Measurements from ENCODE around the gene DBNL.
A peak's percentile ranks its signal among the peaks of the same experiment; 100 is the strongest.

The DBNL gene

DNA sequence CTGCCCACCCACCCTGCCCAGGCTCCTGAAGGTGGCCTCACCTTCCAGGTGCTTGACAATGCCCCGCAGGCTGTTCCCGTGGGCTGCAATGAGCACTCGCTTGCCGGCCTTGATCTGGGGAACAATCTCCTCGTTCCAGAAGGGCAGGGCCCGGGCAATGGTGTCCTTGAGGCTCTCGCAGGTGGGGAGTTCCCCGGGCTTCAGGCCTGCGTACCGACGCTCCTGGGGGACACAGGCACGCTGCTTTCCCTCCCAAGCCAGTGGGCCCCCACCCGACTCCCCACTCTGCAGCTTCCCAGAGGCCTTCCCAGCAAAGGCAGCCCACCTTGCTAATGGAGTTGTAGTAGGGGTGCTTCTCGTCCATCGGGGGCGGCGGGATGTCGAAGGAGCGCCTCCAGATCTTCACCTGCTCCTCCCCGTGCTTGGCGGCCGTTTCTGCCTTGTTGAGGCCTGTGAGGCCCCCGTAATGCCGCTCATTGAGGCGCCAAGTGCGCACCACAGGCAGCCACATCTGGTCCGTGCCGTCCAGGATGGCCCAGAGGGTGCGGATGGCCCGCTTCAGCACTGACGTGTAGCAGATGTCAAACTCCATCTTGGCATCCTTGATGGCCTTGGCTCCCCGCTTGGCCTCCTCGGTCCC lies 20.4 kb downstream of the DBNL start:
- H3K27me3 Mint-ChIP-seq (ENCODE audit: low read depth, poor library complexity): no peaks in the 10 kb centered on the region
- no peak overlapping the region for H3K27ac Mint-ChIP-seq
- no peak overlapping the region for H3K4me3 Mint-ChIP-seq
- peaks cover 53% of the 10 kb centered on the region for H3K4me1 Mint-ChIP-seq
- H3K9me3 Mint-ChIP-seq: no peaks in the 10 kb centered on the region
- DNase-seq: no peak
- H3K36me3 Mint-ChIP-seq (ENCODE audit: low read depth): peaks cover 4% of the 10 kb centered on the region
- TF ChIP-seq, protein P1, sequence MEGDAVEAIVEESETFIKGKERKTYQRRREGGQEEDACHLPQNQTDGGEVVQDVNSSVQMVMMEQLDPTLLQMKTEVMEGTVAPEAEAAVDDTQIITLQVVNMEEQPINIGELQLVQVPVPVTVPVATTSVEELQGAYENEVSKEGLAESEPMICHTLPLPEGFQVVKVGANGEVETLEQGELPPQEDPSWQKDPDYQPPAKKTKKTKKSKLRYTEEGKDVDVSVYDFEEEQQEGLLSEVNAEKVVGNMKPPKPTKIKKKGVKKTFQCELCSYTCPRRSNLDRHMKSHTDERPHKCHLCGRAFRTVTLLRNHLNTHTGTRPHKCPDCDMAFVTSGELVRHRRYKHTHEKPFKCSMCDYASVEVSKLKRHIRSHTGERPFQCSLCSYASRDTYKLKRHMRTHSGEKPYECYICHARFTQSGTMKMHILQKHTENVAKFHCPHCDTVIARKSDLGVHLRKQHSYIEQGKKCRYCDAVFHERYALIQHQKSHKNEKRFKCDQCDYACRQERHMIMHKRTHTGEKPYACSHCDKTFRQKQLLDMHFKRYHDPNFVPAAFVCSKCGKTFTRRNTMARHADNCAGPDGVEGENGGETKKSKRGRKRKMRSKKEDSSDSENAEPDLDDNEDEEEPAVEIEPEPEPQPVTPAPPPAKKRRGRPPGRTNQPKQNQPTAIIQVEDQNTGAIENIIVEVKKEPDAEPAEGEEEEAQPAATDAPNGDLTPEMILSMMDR (IDR thresholded peaks at IDR 0.05): no peak

DNA sequence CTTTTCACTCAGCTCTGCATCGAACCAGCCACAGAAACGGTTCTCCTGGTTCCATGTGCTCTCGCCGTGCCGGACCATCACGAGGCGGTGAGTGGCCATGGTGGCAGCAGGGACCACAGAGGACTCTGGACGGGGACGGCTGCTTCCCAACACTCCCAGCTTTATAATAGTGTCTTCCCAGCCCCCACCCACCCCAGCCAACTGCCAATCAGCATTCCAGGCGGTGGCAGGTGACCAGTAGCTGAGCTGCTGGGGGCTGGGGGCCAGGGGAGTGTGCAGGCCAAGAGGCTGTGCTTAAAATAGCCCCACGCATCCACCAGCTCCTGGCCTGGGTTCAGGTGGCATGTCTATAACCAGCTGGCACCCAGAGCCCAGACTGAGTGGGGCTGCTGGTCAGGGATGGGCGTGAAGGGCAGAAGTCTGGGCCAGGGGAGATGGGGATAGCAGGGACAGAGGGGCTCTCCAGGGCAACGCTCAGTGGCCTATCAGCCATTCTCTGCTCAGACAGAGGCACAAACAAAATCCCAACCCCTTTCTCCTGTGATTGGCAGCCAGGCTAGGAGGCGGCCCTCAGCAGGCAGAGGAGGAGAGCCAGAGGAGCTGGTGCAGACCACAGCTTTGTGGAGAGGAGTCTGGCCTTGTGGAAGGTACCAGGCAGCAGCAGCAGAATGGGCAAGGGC lies 21.1 kb downstream of the DBNL start, which contains the start of gene PGAM2:
Gene PGAM2, minus strand, starts transcription at position 137 of the 680 bp plus-strand sequence. Its CDS starts 38 bp downstream, at position 99.
- Mint-ChIP-seq H3K27ac (peak within 1 kb of the TSS; percentile 89), H3K36me3 (ENCODE audit: low read depth) (peaks cover 4% of the 10 kb centered on the region), H3K9me3 (no peaks in the 10 kb centered on the region), H3K4me3 (no peak within 1 kb of the TSS), H3K27me3 (ENCODE audit: low read depth, poor library complexity) (no peaks in the 10 kb centered on the region), H3K4me1 (peaks cover 53% of the 10 kb centered on the region)
- TF ChIP-seq, protein P1 (IDR thresholded peaks at IDR 0.05): no peak
- DNase-seq: no peak

DNA sequence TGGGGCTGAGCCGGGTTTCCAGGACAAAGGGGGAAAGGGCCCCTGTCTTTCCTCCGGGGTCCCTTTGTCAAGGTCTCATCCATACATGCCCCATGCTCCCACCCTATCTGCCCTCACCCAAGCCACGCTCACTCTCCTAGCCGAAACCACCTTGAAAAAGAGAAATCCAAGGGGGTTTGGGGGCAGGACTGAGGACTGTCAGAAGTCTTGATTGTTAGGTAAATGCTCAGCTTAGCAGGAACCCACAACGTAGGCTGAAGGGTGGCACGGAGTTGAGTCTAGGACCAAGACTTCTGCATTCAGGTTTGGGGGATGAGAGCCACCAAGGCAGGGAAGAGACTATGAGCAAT lies 21.6 kb downstream of the DBNL start:
- DNase-seq: no peak
- H3K27ac Mint-ChIP-seq: peak overlapping the region; percentile 89
- H3K9me3 Mint-ChIP-seq: no peaks in the 10 kb centered on the region
- TF ChIP-seq, protein P1 (IDR thresholded peaks at IDR 0.05): no peak
- peaks cover 53% of the 10 kb centered on the region for H3K4me1 Mint-ChIP-seq
- H3K4me3 Mint-ChIP-seq: no peak overlapping the region
- H3K36me3 Mint-ChIP-seq (ENCODE audit: low read depth): peaks cover 4% of the 10 kb centered on the region
- no peaks in the 10 kb centered on the region for H3K27me3 Mint-ChIP-seq (ENCODE audit: low read depth, poor library complexity)

DNA sequence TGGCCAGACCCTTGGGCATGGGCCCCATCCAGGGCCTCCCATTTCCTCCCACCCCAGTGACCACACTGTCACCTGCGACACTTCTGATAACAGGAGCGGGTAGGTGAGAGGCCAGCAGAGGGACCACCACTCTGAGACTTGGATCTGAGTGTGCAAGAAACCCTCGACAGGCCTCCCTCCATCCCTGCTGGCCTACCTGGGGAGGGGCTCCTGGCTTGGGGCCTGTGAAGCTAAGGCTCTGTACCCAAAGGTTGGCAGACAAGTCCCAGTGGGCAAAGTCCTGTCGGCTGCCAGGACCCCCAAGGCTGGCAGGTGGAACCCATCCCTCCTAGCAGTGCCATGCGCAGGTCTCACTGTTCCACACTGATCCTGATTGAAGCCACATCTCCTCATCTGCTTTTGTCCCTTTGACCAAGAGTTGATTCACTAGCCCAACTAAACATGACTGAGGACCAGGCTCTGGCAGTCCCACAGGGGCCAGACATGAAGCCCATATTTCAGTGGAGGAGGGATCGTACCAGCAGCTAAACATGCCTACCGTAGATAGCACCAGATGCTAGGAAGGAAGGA lies 22.1 kb downstream of the DBNL start:
- Mint-ChIP-seq H3K4me1 (peaks cover 53% of the 10 kb centered on the region), H3K9me3 (no peaks in the 10 kb centered on the region), H3K36me3 (ENCODE audit: low read depth) (peaks cover 2% of the 10 kb centered on the region), H3K4me3 (no peak overlapping the region), H3K27me3 (ENCODE audit: low read depth, poor library complexity) (no peaks in the 10 kb centered on the region), H3K27ac (no peak overlapping the region)
- no peak for DNase-seq
- TF ChIP-seq, protein P1 (IDR thresholded peaks at IDR 0.05): no peak

DNA sequence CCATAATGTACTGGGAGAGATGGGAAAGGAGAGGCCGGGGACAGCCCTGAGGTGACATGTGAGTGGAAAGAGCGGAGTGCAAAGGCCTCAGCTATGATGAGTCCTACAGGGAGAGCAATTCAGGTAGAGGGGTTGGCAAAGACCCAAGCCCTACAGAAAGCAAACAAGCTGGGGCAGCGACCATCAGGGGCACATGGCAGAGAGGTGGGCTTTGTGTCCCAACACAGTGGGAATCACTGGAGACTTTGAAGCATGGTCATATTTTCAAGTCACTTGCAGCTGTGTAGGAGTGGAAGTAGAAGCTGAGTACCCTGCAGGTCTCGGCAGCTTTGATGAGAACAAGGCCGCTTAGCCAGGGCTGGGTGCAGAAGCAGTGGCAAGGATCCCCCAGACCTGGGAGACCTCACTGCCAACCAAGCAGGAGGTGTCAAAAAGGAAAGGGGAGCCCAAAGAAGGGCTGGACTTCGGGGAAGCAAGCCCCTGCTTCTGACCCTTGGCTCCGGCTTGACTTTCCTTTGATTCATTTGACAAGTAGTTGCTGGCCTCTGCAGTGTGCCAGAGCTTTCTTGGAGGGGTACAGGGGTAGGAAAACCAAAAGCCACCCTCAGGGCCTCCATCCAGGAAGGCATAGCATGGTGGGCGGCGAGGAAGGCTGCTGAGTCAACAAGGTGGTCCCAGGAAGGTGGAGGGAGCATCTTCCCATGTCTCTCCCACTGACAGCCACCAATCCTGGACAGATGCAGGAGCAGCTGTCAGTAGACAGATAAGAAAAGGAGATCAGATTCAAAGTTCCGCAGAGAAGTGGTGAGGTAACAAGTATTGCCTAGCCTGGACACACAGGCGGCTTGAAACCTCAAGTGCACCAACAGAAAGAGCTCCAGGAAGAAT lies 22.8 kb downstream of the DBNL start:
- H3K4me3 Mint-ChIP-seq: no peak overlapping the region
- H3K9me3 Mint-ChIP-seq: no peaks in the 10 kb centered on the region
- no peak for DNase-seq
- no peaks in the 10 kb centered on the region for H3K27me3 Mint-ChIP-seq (ENCODE audit: low read depth, poor library complexity)
- no peaks in the 10 kb centered on the region for H3K36me3 Mint-ChIP-seq (ENCODE audit: low read depth)
- H3K4me1 Mint-ChIP-seq: peaks cover 53% of the 10 kb centered on the region
- no peak overlapping the region for H3K27ac Mint-ChIP-seq
- TF ChIP-seq, protein P1 (IDR thresholded peaks at IDR 0.05): no peak

Measured in nephron progenitor cell (in vitro differentiated cells).